Astrocyte of the cerebellum (primary cell): ENCODE results near the gene NR4A1.

Source experiments
- DNase-seq: peaks from one replicate; pipeline ENCODE4 v3.0.0-alpha.2; 2011; ENCODE audit warnings: low read depth
- H3K4me3 ChIP-seq: 2 replicates; pipeline ENCODE4 v1.5.1; 2011; ENCODE audit warnings: mild to moderate bottlenecking, low read depth, low read length, moderate library complexity
- CTCF ChIP-seq: IDR thresholded peaks from 2 replicates; pipeline ENCODE4 v1.5.1; 2012; ENCODE audit warnings: low read length, low read depth, moderate library complexity, mild to moderate bottlenecking; ENCODE audit errors: missing control alignments
- in situ Hi-C: cut with HindIII; loops from 2 replicates; pipeline ENCODE4 v1.10.0; 2017; ENCODE audit warnings: low sequenced_read_pairs

NR4A1 gene

GRCh38 chr12:52086366-52086765 is 35.1 kb downstream of the NR4A1 start:
- no peak for TF ChIP-seq CTCF
- no peak overlapping the region for H3K4me3 ChIP-seq
- no peak for DNase-seq
- in situ Hi-C loops, result no loop called here

- H3K4me3 ChIP-seq, result no peak overlapping the region
- DNase-seq, result no peak
- in situ Hi-C loops, result no loop called here
- TF ChIP-seq CTCF, result no peak
These were observed 35.9 kb downstream of the NR4A1 start for GRCh38 chr12:52086944-52087835.

- H3K4me3 ChIP-seq, result no peak overlapping the region
- no peak for TF ChIP-seq CTCF
- in situ Hi-C loops, result no loop called here
- no peak for DNase-seq
These were observed 36.9 kb downstream of the NR4A1 start for GRCh38 chr12:52087961-52088820.

- no peak for DNase-seq
- TF ChIP-seq CTCF, result no peak
- no peak overlapping the region for H3K4me3 ChIP-seq
- in situ Hi-C loops, result no loop called here
These were observed 38.2 kb downstream of the NR4A1 start for GRCh38 chr12:52089491-52089890.

- in situ Hi-C loops, result loop anchor here (5.0 kb wide), 2 partner anchors 47 to 58 kb away; no protein-coding TSS in a partner anchor
- no peak for TF ChIP-seq CTCF
- DNase-seq, result no peak
- no peak overlapping the region for H3K4me3 ChIP-seq
These were observed 39.0 kb downstream of the NR4A1 start for GRCh38 chr12:52090291-52090690.

- H3K4me3 ChIP-seq, result no peak overlapping the region
- no peak for DNase-seq
- in situ Hi-C loops, result loop anchor here (5.0 kb wide), 2 partner anchors 46 to 59 kb away; no protein-coding TSS in a partner anchor
- TF ChIP-seq CTCF, result no peak
These were observed 39.8 kb downstream of the NR4A1 start for GRCh38 chr12:52091061-52091460.
